HEK293 (cell line): ENCODE results near the gene EEF1A2.

Experiments used
- CTCF ChIA-PET: fragments of 350-600 bp; formaldehyde crosslinking; extraction: SDS; loops from one replicate; lab custom pipeline; 2021; ENCODE audit warnings: antibody characterized with exemption; lab: Yijun Ruan, JAX
- POLR2A ChIA-PET: fragments of 300-600 bp; formaldehyde crosslinking; extraction: SDS; loops from one replicate; lab custom pipeline; 2020; ENCODE audit warnings: antibody characterized with exemption, inconsistent platforms; lab: Yijun Ruan, JAX
- H3K27ac ChIP-seq: fragments of 200-500 bp; sonication (Bioruptor generic); 2 replicates; pipeline ENCODE4 v1.5.1; 2014; ENCODE audit warnings: low read depth, low read length, control low read depth, inconsistent platforms; ENCODE audit errors: extremely low read depth
- H3K36me3 ChIP-seq, 2 experiments: fragments of 200-500 bp in 1 of 2; sonication (Bioruptor generic) in 1 of 2; 1 replicate in 1 of 2; 2 replicates in 1 of 2; pipeline ENCODE4 v1.5.1; 2014 to 2017; ENCODE audit warnings: inconsistent platforms in 2 of 2, low read length in 2 of 2; ENCODE audit not compliant: control insufficient read depth in 2 of 2, insufficient read depth in 1 of 2
- H3K4me1 ChIP-seq: fragments of 200-500 bp; sonication (Bioruptor generic); 2 replicates; pipeline ENCODE4 v1.5.1; 2014; ENCODE audit warnings: mild to moderate bottlenecking, low read length, inconsistent platforms; ENCODE audit not compliant: control insufficient read depth, insufficient read depth
- H3K4me3 ChIP-seq: 2 replicates; pipeline ENCODE4 v1.5.1; 2011; ENCODE audit warnings: low read depth, mild to moderate bottlenecking, control low read depth, low read length, moderate library complexity
- H3K9me3 ChIP-seq: fragments of 200-500 bp; sonication (Bioruptor generic); 2 replicates; pipeline ENCODE4 v1.5.1; 2014; ENCODE audit warnings: low read depth, low read length, inconsistent platforms; ENCODE audit not compliant: control insufficient read depth, insufficient read depth
- KLF10 ChIP-seq: fragments of 450-650 bp; IDR thresholded peaks from 2 replicates; pipeline ENCODE4 v1.5.1; 2018; ENCODE audit warnings: missing biosample characterization, mild to moderate bottlenecking, missing genetic modification characterization
- KLF16 ChIP-seq: fragments of 450-650 bp; formaldehyde crosslinking; IDR thresholded peaks from 2 replicates; pipeline ENCODE4 v1.5.1; 2017; ENCODE audit warnings: missing biosample characterization, missing genetic modification characterization
- KLF8 ChIP-seq: fragments of 450-650 bp; formaldehyde crosslinking; IDR thresholded peaks from 2 replicates; pipeline ENCODE4 v1.5.1; 2016; ENCODE audit warnings: missing biosample characterization, missing genetic modification characterization
- SP7 ChIP-seq: fragments of 450-650 bp; formaldehyde crosslinking; IDR thresholded peaks from 2 replicates; pipeline ENCODE4 v1.5.1; 2016; ENCODE audit warnings: missing biosample characterization, missing genetic modification characterization
- ZBTB8A ChIP-seq: fragments of 450-650 bp; formaldehyde crosslinking; IDR thresholded peaks from 2 replicates; pipeline ENCODE4 v1.5.1; 2016; ENCODE audit warnings: missing biosample characterization, missing genetic modification characterization
- ZFHX2 ChIP-seq: fragments of 450-650 bp; formaldehyde crosslinking; conservative IDR thresholded peaks from 2 replicates; pipeline ENCODE4 v1.5.1; 2016; ENCODE audit warnings: missing biosample characterization, missing genetic modification characterization
- ZFP41 ChIP-seq: fragments of 450-650 bp; formaldehyde crosslinking; IDR thresholded peaks from 2 replicates; pipeline ENCODE4 v1.5.1; 2016; ENCODE audit warnings: missing biosample characterization, missing genetic modification characterization, borderline replicate concordance
- ZNF138 ChIP-seq: fragments of 450-650 bp; formaldehyde crosslinking; IDR thresholded peaks from 2 replicates; pipeline ENCODE4 v1.5.1; 2016; ENCODE audit warnings: missing biosample characterization, missing genetic modification characterization, borderline replicate concordance
- ZNF184 ChIP-seq: fragments of 450-650 bp; IDR thresholded peaks from 2 replicates; pipeline ENCODE4 v1.5.1; 2018; ENCODE audit warnings: missing biosample characterization, mild to moderate bottlenecking, missing genetic modification characterization
- ZNF211 ChIP-seq: fragments of 450-650 bp; formaldehyde crosslinking; IDR thresholded peaks from 2 replicates; pipeline ENCODE4 v1.5.1; 2016; ENCODE audit warnings: low read depth, missing biosample characterization, missing genetic modification characterization
- ZNF239 ChIP-seq: fragments of 450-650 bp; formaldehyde crosslinking; IDR thresholded peaks from 2 replicates; pipeline ENCODE4 v1.5.1; 2016; ENCODE audit warnings: missing biosample characterization, missing genetic modification characterization
- ZNF398 ChIP-seq: fragments of 450-650 bp; formaldehyde crosslinking; IDR thresholded peaks from 2 replicates; pipeline ENCODE4 v1.5.1; 2017; ENCODE audit warnings: missing biosample characterization, missing genetic modification characterization
- ZNF623 ChIP-seq: fragments of 450-650 bp; formaldehyde crosslinking; IDR thresholded peaks from 2 replicates; pipeline ENCODE4 v1.5.1; 2016; ENCODE audit warnings: missing biosample characterization, missing genetic modification characterization
- ZXDB ChIP-seq: fragments of 450-650 bp; formaldehyde crosslinking; IDR thresholded peaks from 2 replicates; pipeline ENCODE4 v1.5.1; 2016; ENCODE audit warnings: missing biosample characterization, missing genetic modification characterization
- TF ChIP-seq, protein P1 (sequence below): fragments of 450-650 bp; formaldehyde crosslinking; optimal IDR thresholded peaks from 2 replicates; pipeline ENCODE3; 2016; ENCODE audit warnings: missing biosample characterization, mild to moderate bottlenecking, missing genetic modification characterization
- TF ChIP-seq, protein P2 (sequence below): fragments of 450-650 bp; formaldehyde crosslinking; IDR thresholded peaks from 2 replicates; pipeline ENCODE4 v1.5.1; 2016; ENCODE audit warnings: missing biosample characterization, missing genetic modification characterization
- TF ChIP-seq, protein P3 (sequence below): fragments of 450-650 bp; formaldehyde crosslinking; IDR thresholded peaks from 2 replicates; pipeline ENCODE4 v1.5.1; 2017; ENCODE audit warnings: missing biosample characterization, mild to moderate bottlenecking, missing genetic modification characterization, moderate library complexity
- TF ChIP-seq, protein P4 (sequence below): fragments of 450-650 bp; formaldehyde crosslinking; IDR thresholded peaks from 2 replicates; pipeline ENCODE4 v1.5.1; 2016; ENCODE audit warnings: missing biosample characterization, missing genetic modification characterization, borderline replicate concordance

EEF1A2 gene

DNA sequence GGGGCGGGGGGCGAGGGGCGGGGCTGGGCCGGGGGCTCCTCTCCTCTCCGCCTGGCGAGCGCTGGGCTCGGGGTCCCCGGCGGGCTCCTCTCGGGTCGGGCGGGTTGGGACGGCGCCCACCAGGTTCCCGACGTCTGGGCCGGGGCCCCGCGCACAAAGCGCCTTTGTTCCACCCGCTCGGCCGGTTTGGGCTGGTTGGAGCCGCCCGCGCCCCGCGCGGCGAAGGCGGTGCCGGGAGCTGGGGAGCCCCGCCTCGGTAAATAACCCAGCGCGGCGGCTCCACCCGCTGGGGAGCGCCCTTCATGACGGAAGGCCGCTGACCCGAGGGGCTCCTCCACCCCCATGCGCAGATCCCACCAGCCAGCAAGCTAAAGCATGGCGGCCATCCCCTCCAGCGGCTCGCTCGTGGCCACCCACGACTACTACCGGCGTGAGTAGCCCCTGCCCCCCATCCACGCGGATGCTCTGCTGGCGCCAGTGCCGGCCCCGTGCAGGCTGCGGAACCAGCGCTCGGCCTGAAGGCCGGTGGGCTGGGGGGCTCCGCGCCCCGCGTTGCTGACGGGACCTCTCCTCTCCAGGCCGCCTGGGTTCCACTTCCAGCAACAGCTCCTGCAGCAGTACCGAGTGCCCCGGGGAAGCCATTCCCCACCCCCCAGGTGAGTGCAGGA, 22.2 kb upstream of the EEF1A2 start (continued):
- TF ChIP-seq, protein P1, sequence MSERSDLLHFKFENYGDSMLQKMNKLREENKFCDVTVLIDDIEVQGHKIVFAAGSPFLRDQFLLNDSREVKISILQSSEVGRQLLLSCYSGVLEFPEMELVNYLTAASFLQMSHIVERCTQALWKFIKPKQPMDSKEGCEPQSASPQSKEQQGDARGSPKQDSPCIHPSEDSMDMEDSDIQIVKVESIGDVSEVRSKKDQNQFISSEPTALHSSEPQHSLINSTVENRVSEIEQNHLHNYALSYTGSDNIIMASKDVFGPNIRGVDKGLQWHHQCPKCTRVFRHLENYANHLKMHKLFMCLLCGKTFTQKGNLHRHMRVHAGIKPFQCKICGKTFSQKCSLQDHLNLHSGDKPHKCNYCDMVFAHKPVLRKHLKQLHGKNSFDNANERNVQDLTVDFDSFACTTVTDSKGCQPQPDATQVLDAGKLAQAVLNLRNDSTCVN (tag by site-specific recombination): peak; percentile 22
- no peak for TF ChIP-seq ZNF623 (tag by site-specific recombination)
- TF ChIP-seq ZFHX2: peak; percentile 60
- no peak for TF ChIP-seq ZNF184 (tag by site-specific recombination)
- no peak for TF ChIP-seq ZNF138 (tag by site-specific recombination)
- TF ChIP-seq ZXDB (tag by site-specific recombination): peak; percentile 49; the same call in 1 of the 2 replicates
- peak; percentile 66 for TF ChIP-seq ZBTB8A (tag by site-specific recombination)
- no peak for TF ChIP-seq ZNF211
- TF ChIP-seq, protein P2, sequence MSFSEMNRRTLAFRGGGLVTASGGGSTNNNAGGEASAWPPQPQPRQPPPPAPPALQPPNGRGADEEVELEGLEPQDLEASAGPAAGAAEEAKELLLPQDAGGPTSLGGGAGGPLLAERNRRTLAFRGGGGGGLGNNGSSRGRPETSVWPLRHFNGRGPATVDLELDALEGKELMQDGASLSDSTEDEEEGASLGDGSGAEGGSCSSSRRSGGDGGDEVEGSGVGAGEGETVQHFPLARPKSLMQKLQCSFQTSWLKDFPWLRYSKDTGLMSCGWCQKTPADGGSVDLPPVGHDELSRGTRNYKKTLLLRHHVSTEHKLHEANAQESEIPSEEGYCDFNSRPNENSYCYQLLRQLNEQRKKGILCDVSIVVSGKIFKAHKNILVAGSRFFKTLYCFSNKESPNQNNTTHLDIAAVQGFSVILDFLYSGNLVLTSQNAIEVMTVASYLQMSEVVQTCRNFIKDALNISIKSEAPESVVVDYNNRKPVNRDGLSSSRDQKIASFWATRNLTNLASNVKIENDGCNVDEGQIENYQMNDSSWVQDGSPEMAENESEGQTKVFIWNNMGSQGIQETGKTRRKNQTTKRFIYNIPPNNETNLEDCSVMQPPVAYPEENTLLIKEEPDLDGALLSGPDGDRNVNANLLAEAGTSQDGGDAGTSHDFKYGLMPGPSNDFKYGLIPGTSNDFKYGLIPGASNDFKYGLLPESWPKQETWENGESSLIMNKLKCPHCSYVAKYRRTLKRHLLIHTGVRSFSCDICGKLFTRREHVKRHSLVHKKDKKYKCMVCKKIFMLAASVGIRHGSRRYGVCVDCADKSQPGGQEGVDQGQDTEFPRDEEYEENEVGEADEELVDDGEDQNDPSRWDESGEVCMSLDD (tag by site-specific recombination): peak; percentile 77
- 0 out of 2 replicates have a peak, but pooled peaks have one; percentile 27 for TF ChIP-seq KLF16 (tag by site-specific recombination)
- TF ChIP-seq SP7 (tag by site-specific recombination): no peak
- TF ChIP-seq ZNF398 (tag by site-specific recombination): no peak

DNA sequence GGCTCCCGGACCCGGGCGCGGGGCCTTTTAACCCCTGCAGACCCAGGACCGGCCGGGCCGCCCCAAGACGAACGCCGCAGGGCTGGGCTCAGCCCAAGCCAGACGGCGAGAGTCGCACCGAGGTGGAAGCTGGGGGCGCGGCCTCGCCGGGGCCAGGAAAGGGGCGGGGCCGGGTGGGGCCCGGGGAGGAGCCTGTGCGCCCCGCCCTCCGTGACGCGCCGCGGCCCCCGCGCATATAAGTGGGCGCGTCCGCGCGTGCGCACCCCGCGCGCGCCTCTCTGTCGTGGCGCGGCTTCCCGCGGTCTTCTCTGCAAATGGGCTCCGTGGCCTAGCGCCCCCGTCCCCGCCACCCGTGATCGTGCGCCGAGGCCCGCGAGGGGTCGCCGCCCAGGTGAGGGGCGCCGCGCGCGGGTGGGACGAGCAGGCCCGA, 21.6 kb upstream of the EEF1A2 start, which contains the start of gene PPDPF:
Gene PPDPF (plus strand): TSS at position 262 of the 430 bp plus-strand sequence. CDS start 544 bp downstream, outside the sequence.
- POLR2A ChIA-PET: interaction anchor here (0.5 to 2.4 kb wide), 14 partner anchors 8 to 690 kb away, joined by 3 to 12 read pairs (median 4); partner anchors contain the start of genes HELZ2 and TPD52L2
- TF ChIP-seq, protein P3, sequence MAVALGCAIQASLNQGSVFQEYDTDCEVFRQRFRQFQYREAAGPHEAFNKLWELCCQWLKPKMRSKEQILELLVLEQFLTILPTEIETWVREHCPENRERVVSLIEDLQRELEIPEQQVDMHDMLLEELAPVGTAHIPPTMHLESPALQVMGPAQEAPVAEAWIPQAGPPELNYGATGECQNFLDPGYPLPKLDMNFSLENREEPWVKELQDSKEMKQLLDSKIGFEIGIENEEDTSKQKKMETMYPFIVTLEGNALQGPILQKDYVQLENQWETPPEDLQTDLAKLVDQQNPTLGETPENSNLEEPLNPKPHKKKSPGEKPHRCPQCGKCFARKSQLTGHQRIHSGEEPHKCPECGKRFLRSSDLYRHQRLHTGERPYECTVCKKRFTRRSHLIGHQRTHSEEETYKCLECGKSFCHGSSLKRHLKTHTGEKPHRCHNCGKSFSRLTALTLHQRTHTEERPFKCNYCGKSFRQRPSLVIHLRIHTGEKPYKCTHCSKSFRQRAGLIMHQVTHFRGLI (tag by site-specific recombination): peak; percentile 76; the same call in 1 of the 2 replicates
- TF ChIP-seq, protein P1 (tag by site-specific recombination): peak; percentile 64
- TF ChIP-seq ZFP41 (tag by site-specific recombination): no peak
- TF ChIP-seq ZNF239: no peak
- peak; percentile 79 for TF ChIP-seq KLF10 (tag by site-specific recombination)
- TF ChIP-seq, protein P4, sequence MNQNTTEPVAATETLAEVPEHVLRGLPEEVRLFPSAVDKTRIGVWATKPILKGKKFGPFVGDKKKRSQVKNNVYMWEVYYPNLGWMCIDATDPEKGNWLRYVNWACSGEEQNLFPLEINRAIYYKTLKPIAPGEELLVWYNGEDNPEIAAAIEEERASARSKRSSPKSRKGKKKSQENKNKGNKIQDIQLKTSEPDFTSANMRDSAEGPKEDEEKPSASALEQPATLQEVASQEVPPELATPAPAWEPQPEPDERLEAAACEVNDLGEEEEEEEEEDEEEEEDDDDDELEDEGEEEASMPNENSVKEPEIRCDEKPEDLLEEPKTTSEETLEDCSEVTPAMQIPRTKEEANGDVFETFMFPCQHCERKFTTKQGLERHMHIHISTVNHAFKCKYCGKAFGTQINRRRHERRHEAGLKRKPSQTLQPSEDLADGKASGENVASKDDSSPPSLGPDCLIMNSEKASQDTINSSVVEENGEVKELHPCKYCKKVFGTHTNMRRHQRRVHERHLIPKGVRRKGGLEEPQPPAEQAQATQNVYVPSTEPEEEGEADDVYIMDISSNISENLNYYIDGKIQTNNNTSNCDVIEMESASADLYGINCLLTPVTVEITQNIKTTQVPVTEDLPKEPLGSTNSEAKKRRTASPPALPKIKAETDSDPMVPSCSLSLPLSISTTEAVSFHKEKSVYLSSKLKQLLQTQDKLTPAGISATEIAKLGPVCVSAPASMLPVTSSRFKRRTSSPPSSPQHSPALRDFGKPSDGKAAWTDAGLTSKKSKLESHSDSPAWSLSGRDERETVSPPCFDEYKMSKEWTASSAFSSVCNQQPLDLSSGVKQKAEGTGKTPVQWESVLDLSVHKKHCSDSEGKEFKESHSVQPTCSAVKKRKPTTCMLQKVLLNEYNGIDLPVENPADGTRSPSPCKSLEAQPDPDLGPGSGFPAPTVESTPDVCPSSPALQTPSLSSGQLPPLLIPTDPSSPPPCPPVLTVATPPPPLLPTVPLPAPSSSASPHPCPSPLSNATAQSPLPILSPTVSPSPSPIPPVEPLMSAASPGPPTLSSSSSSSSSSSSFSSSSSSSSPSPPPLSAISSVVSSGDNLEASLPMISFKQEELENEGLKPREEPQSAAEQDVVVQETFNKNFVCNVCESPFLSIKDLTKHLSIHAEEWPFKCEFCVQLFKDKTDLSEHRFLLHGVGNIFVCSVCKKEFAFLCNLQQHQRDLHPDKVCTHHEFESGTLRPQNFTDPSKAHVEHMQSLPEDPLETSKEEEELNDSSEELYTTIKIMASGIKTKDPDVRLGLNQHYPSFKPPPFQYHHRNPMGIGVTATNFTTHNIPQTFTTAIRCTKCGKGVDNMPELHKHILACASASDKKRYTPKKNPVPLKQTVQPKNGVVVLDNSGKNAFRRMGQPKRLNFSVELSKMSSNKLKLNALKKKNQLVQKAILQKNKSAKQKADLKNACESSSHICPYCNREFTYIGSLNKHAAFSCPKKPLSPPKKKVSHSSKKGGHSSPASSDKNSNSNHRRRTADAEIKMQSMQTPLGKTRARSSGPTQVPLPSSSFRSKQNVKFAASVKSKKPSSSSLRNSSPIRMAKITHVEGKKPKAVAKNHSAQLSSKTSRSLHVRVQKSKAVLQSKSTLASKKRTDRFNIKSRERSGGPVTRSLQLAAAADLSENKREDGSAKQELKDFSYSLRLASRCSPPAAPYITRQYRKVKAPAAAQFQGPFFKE (tag by site-specific recombination): no peak
- peak; percentile 7; the same call in 1 of the 2 replicates for TF ChIP-seq KLF8
- Histone ChIP-seq H3K4me1 (no peaks in the 10 kb centered on the region), H3K9me3 (no peaks in the 10 kb centered on the region), H3K4me3 (peak within 1 kb of the TSS; percentile 71), H3K36me3 (peaks cover 0 to 24% of the 10 kb centered on the region in 2 experiments; a peak in 1 of 3 replicates), H3K27ac (peak within 1 kb of the TSS; percentile 42; the same call in 1 of the 2 replicates)
- CTCF ChIA-PET: interaction anchor here (1.8 kb wide), 1 partner anchor 24 kb away, joined by 9 read pairs; no protein-coding TSS in a partner anchor
